DOHH2 (cell line): ENCODE results near the gene KIF9.

Experiments
- H3F3A ChIP-seq: fragments of 200-600 bp; sonication (generic), shearing (Covaris generic); 2 replicates; pipeline ENCODE4 v1.6.0; 2016; ENCODE audit warnings: antibody characterized with exemption, mild to moderate bottlenecking; ENCODE audit not compliant: control insufficient read depth, insufficient read depth
- H3K27ac ChIP-seq: fragments of 200-600 bp; sonication (generic); 2 replicates; pipeline ENCODE4 v1.5.1; 2014; ENCODE audit warnings: low read depth, mild to moderate bottlenecking, low read length, moderate library complexity
- H3K27me3 ChIP-seq: fragments of 200-600 bp; sonication (generic); 2 replicates; pipeline ENCODE4 v1.6.1; 2014; ENCODE audit warnings: mild to moderate bottlenecking, low read length, mixed read lengths; ENCODE audit not compliant: control insufficient read depth
- H3K36me3 ChIP-seq: fragments of 200-600 bp; sonication (generic); 2 replicates; pipeline ENCODE4 v1.6.1; 2014; ENCODE audit warnings: mild to moderate bottlenecking, low read length, moderate library complexity, mixed read lengths; ENCODE audit not compliant: control insufficient read depth
- H3K4me1 ChIP-seq: fragments of 200-600 bp; sonication (generic); 2 replicates; pipeline ENCODE4 v1.6.1; 2014; ENCODE audit warnings: mild to moderate bottlenecking, low read length, mixed read lengths; ENCODE audit not compliant: control insufficient read depth
- H3K4me2 ChIP-seq: fragments of 200-600 bp; sonication (generic); 2 replicates; pipeline ENCODE4 v1.6.0; 2014; ENCODE audit warnings: mild to moderate bottlenecking, low read length, moderate library complexity
- H3K4me3 ChIP-seq: fragments of 200-600 bp; sonication (generic); 2 replicates; pipeline ENCODE4 v1.5.1; 2014; ENCODE audit warnings: mild to moderate bottlenecking, low read length, mixed read lengths
- H3K79me2 ChIP-seq: fragments of 200-600 bp; sonication (generic); 2 replicates; pipeline ENCODE4 v1.6.1; 2014; ENCODE audit warnings: mild to moderate bottlenecking, low read length, mixed read lengths; ENCODE audit not compliant: control insufficient read depth
- H3K9me2 ChIP-seq: fragments of 200-600 bp; sonication (generic); replicated peaks from 2 replicates; pipeline ENCODE4 v1.6.1; 2014; ENCODE audit warnings: mild to moderate bottlenecking, low read length, mixed read lengths; ENCODE audit not compliant: control insufficient read depth
- H3K9me3 ChIP-seq: fragments of 200-600 bp; sonication (generic); 2 replicates; pipeline ENCODE4 v1.6.1; 2014; ENCODE audit warnings: antibody characterized with exemption, low read length, mixed read lengths; ENCODE audit not compliant: control insufficient read depth, insufficient read depth
- H4K20me1 ChIP-seq: fragments of 200-600 bp; sonication (generic); 2 replicates; pipeline ENCODE4 v1.6.0; 2014; ENCODE audit warnings: low read depth, mild to moderate bottlenecking, antibody characterized with exemption, low read length, moderate library complexity; ENCODE audit not compliant: control insufficient read depth, insufficient read depth
- CTCF ChIP-seq: fragments of 200-600 bp; sonication (generic); IDR thresholded peaks from one replicate; pipeline ENCODE4 v1.5.1; 2014; ENCODE audit warnings: antibody characterized with exemption, mild to moderate bottlenecking, low read depth, low read length; ENCODE audit not compliant: poor library complexity, severe bottlenecking
- EZH2phosphoT487 ChIP-seq: fragments of 200-600 bp; sonication (generic); IDR thresholded peaks from 2 replicates; pipeline ENCODE4 v1.6.1; 2017; ENCODE audit warnings: borderline replicate concordance, mild to moderate bottlenecking, antibody characterized with exemption, low read length, moderate library complexity, mixed read lengths

KIF9 gene

GRCh38 chr3:47306022-47306421 lies 23.4 kb upstream of the KIF9 start:
- H3F3A ChIP-seq, result no peaks in the 10 kb centered on the region
- H3K9me2 ChIP-seq, result no peaks in the 10 kb centered on the region
- H3K27ac ChIP-seq, result no peak overlapping the region
- TF ChIP-seq EZH2phosphoT487, result no peak
- no peak for TF ChIP-seq CTCF
- H3K79me2 ChIP-seq, result peaks cover 58% of the 10 kb centered on the region
- peaks cover 18% of the 10 kb centered on the region for H3K36me3 ChIP-seq
- H3K27me3 ChIP-seq, result no peaks in the 10 kb centered on the region
- H3K9me3 ChIP-seq, result no peaks in the 10 kb centered on the region
- H3K4me3 ChIP-seq, result no peak overlapping the region
- no peaks in the 10 kb centered on the region for H4K20me1 ChIP-seq
- no peak overlapping the region for H3K4me2 ChIP-seq
- H3K4me1 ChIP-seq, result peaks cover 6% of the 10 kb centered on the region

GRCh38 chr3:47301456-47301855 lies 18.9 kb upstream of the KIF9 start:
- H3F3A ChIP-seq, result 0 out of 2 replicates have a peak, but pooled peaks cover 4% of the 10 kb centered on the region
- no peak overlapping the region for H3K27ac ChIP-seq
- H3K9me3 ChIP-seq, result no peaks in the 10 kb centered on the region
- no peaks in the 10 kb centered on the region for H3K27me3 ChIP-seq
- no peaks in the 10 kb centered on the region for H3K9me2 ChIP-seq
- TF ChIP-seq EZH2phosphoT487, result no peak
- no peak for TF ChIP-seq CTCF
- no peak overlapping the region for H3K4me2 ChIP-seq
- no peaks in the 10 kb centered on the region for H4K20me1 ChIP-seq
- H3K4me1 ChIP-seq, result peaks cover 40% of the 10 kb centered on the region
- no peak overlapping the region for H3K4me3 ChIP-seq
- H3K79me2 ChIP-seq, result peaks cover 68% of the 10 kb centered on the region
- H3K36me3 ChIP-seq, result peaks cover 34% of the 10 kb centered on the region

- Histone ChIP-seq H3K27ac (peak overlapping the region; percentile 28), H3K4me3 (no peak overlapping the region), H3K9me2 (no peaks in the 10 kb centered on the region), H3K27me3 (no peaks in the 10 kb centered on the region), H3K9me3 (no peaks in the 10 kb centered on the region), H3F3A (0 out of 2 replicates have a peak, but pooled peaks cover 4% of the 10 kb centered on the region), H3K79me2 (peaks cover 68% of the 10 kb centered on the region), H3K36me3 (peaks cover 39% of the 10 kb centered on the region), H3K4me2 (peak overlapping the region; percentile 41), H4K20me1 (no peaks in the 10 kb centered on the region), H3K4me1 (peaks cover 52% of the 10 kb centered on the region)
- TF ChIP-seq EZH2phosphoT487, result no peak
- no peak for TF ChIP-seq CTCF
Observed at GRCh38 chr3:47299381-47300318, 17.1 kb upstream of the KIF9 start.
